HepG2 (cell line): ENCODE results near the gene FAM89B. TPM values are rescaled to one million over a fixed set of nuclear protein-coding genes. Genes with fewer than 3 reads are reported as not detected.
A peak's percentile ranks its signal among the peaks of the same experiment; 100 is the strongest.

Source experiments
- CEBPG ChIP-seq: IDR thresholded peaks from 2 replicates; pipeline ENCODE4 v1.6.1; 2016
- MIER3 ChIP-seq: IDR thresholded peaks from 2 replicates; pipeline ENCODE4 v1.6.1; 2016; ENCODE audit warnings: missing compliant biosample characterization, borderline replicate concordance
- NFIC ChIP-seq: IDR thresholded peaks from 2 replicates; pipeline ENCODE4 v1.6.1; 2012; ENCODE audit warnings: mild to moderate bottlenecking, low read length, inconsistent platforms
- NFKB2 ChIP-seq: sonication (generic); formaldehyde crosslinking; IDR thresholded peaks from 2 replicates; pipeline ENCODE4 v1.4.0; 2020; ENCODE audit warnings: missing genetic modification reagents, borderline replicate concordance
- PBX3 ChIP-seq: sonication (generic); formaldehyde crosslinking; IDR thresholded peaks from 2 replicates; pipeline ENCODE4 v1.8.1; 2023; ENCODE audit warnings: missing genetic modification reagents, inconsistent platforms, borderline replicate concordance
- SP2 ChIP-seq: sonication (generic); formaldehyde crosslinking; IDR thresholded peaks from 2 replicates; pipeline ENCODE4 v1.5.1; 2020; ENCODE audit warnings: mild to moderate bottlenecking, missing genetic modification reagents
- ZBTB33 ChIP-seq: sonication (generic); formaldehyde crosslinking; IDR thresholded peaks from 2 replicates; pipeline ENCODE4 v1.4.0; 2020; ENCODE audit warnings: missing genetic modification reagents
- ZNF670 ChIP-seq: sonication (generic); formaldehyde crosslinking; IDR thresholded peaks from 2 replicates; pipeline ENCODE4 v1.8.0; 2022; ENCODE audit warnings: mild to moderate bottlenecking, missing genetic modification reagents, borderline replicate concordance
- ZNF713 ChIP-seq: sonication (generic); formaldehyde crosslinking; IDR thresholded peaks from 2 replicates; pipeline ENCODE4 v1.4.0; 2020; ENCODE audit warnings: mild to moderate bottlenecking, missing genetic modification reagents
- ZUFSP ChIP-seq: sonication (generic); formaldehyde crosslinking; IDR thresholded peaks from 2 replicates; pipeline ENCODE4 v1.9.0; 2021; ENCODE audit warnings: missing genetic modification reagents, mild to moderate bottlenecking, borderline replicate concordance
- polyA plus RNA-seq, 8 experiments: library from polyadenylated mRNA; depleted of rRNA in 3 of 8; stranded (reverse) in 7 of 8; unstranded in 1 of 8; fragments of >200 nt; fragmentation: Illumina TruSeq in 4 of 8; extraction: Trizol in 4 of 8; gene quantifications; 2 replicates each; pipeline versions ENCODE4 v1.2.1 to v1.2.3, GENCODE V29; 2011 to 2016; ENCODE audit warnings: low read depth in 4 of 8, missing spikeins in 1 of 8, mixed read lengths in 1 of 8; ENCODE audit not compliant: insufficient read depth in 1 of 8
- total RNA-seq, 5 experiments: library from RNA; depleted of rRNA; stranded (reverse); fragments of >200 nt; fragmentation: Illumina TruSeq; extraction: Trizol; gene quantifications; 2 replicates each; pipeline ENCODE4 v1.2.3, GENCODE V29; 2016; ENCODE audit warnings: low read depth in 1 of 5
- TF ChIP-seq, protein P1 (sequence below): sonication (generic); formaldehyde crosslinking; IDR thresholded peaks from 2 replicates; pipeline ENCODE4 v1.8.0; 2022; ENCODE audit warnings: missing genetic modification reagents, mild to moderate bottlenecking, borderline replicate concordance

FAM89B gene
- total and polyA plus RNA-seq, 2 of the 13 experiments (the other 11 are each of a cell fraction or from before 2014, with no cell fraction given), result 5.7 to 8.0 TPM

DNA sequence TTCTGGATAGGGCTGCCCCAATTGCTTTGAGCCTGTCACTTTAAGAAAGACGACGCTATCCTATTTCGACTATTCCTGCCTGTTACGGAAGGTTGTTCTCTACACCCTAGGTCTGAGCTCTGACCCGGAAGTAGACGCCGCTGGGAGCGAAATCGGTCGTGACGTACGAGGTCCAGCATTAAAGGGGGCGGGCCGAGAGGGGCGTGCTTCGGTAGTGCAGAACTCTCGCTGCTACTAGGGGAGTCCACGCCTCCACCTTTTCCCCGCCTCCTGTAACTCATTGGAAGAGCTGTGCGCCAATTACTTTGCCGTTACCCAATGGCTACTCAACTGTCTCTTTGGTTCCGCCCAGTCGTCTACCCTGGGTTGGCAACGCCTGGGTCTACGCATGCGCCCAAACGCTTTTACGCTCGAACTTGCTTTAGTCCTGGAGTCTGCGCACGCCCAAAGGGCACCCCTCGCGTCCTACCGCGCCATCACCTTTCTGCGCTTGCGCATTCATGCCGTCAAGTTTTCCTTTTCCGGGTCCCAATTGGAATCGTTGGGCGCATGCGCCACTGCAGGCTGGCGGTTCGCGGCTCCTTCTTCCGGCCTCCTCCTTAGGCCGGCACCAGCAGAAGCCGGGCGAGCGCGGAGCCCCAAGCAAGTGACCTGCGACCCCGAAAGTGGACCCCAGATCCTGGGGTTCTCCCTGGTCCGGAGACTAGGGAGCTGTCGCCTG is 43.1 kb downstream of the FAM89B start, which contains the start of gene PCNX3 (continued):
- TF ChIP-seq, protein P1, sequence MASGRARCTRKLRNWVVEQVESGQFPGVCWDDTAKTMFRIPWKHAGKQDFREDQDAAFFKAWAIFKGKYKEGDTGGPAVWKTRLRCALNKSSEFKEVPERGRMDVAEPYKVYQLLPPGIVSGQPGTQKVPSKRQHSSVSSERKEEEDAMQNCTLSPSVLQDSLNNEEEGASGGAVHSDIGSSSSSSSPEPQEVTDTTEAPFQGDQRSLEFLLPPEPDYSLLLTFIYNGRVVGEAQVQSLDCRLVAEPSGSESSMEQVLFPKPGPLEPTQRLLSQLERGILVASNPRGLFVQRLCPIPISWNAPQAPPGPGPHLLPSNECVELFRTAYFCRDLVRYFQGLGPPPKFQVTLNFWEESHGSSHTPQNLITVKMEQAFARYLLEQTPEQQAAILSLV (CRISPR knock-in tag), result peak; percentile 87
- TF ChIP-seq NFIC, result no peak
- no peak for TF ChIP-seq ZUFSP (CRISPR knock-in tag)
- no peak; the same call in 1 of the 2 replicates for TF ChIP-seq PBX3 (CRISPR knock-in tag)
- no peak for TF ChIP-seq ZNF670 (CRISPR knock-in tag)
- TF ChIP-seq CEBPG (CRISPR knock-in tag), result no peak
- 0 out of 2 replicates have a peak, but pooled peaks have one; percentile 16 for TF ChIP-seq NFKB2 (CRISPR knock-in tag)
- TF ChIP-seq ZBTB33 (CRISPR knock-in tag), result no peak
- no peak for TF ChIP-seq ZNF713 (CRISPR knock-in tag)
- TF ChIP-seq MIER3 (CRISPR knock-in tag), result no peak
- TF ChIP-seq SP2 (CRISPR knock-in tag), result peak; percentile 98
- TF ChIP-seq, all 625 proteins: peak for 152
